Nephron (organoid): ENCODE measurements around the gene GMDS.

Source experiments
- H3K27ac Mint-ChIP-seq, 3 experiments: 2 replicates each; pipeline ENCODE4 v1.8.0; 2020; ENCODE audit warnings: mixed read lengths in 3 of 3, mild to moderate bottlenecking in 2 of 3, moderate library complexity in 1 of 3
- H3K27me3 Mint-ChIP-seq: 2 replicates; pipeline ENCODE4 v1.8.0; 2021; ENCODE audit warnings: low read depth, mild to moderate bottlenecking, moderate library complexity, mixed read lengths
- H3K36me3 Mint-ChIP-seq: 2 replicates; pipeline ENCODE4 v1.8.0; 2020; ENCODE audit warnings: low read depth, mixed read lengths
- H3K4me1 Mint-ChIP-seq: 2 replicates; pipeline ENCODE4 v1.8.0; 2020; ENCODE audit warnings: mixed read lengths
- H3K4me3 Mint-ChIP-seq, 3 experiments: 2 replicates each; pipeline ENCODE4 v1.8.0; 2020; ENCODE audit warnings: mild to moderate bottlenecking in 3 of 3, mixed read lengths in 3 of 3, moderate library complexity in 2 of 3
- H3K9me3 Mint-ChIP-seq: 2 replicates; pipeline ENCODE4 v1.8.0; 2020; ENCODE audit warnings: mixed read lengths
- CTCF ChIP-seq, 3 experiments: fragments of 200-600 bp; sonication (generic); IDR thresholded peaks; one replicate each; pipeline ENCODE4 v1.5.0; 2021; ENCODE audit warnings: antibody characterized with exemption in 3 of 3; ENCODE audit not compliant: unreplicated experiment in 3 of 3

GMDS gene

GRCh38 chr6:1593286-1593957, 652.0 kb downstream of the GMDS start:
- peaks cover 40% of the 10 kb centered on the region for H3K27me3 Mint-ChIP-seq
- H3K4me3 Mint-ChIP-seq, result no peak overlapping the region
- no peaks in the 10 kb centered on the region for H3K36me3 Mint-ChIP-seq
- peaks cover 21% of the 10 kb centered on the region for H3K4me1 Mint-ChIP-seq
- no peaks in the 10 kb centered on the region for H3K9me3 Mint-ChIP-seq
- no peak overlapping the region for H3K27ac Mint-ChIP-seq
- TF ChIP-seq CTCF (IDR thresholded peaks at IDR 0.05; ENCODE audit: unreplicated experiment in 3 of 3), result no peak

GRCh38 chr6:1592852-1593251, 652.6 kb downstream of the GMDS start:
- no peak overlapping the region for H3K4me3 Mint-ChIP-seq
- no peak overlapping the region for H3K27ac Mint-ChIP-seq
- H3K9me3 Mint-ChIP-seq, result no peaks in the 10 kb centered on the region
- H3K4me1 Mint-ChIP-seq, result peaks cover 20% of the 10 kb centered on the region
- H3K27me3 Mint-ChIP-seq, result peaks cover 34% of the 10 kb centered on the region
- no peak for TF ChIP-seq CTCF (IDR thresholded peaks at IDR 0.05; ENCODE audit: unreplicated experiment in 3 of 3)
- H3K36me3 Mint-ChIP-seq, result no peaks in the 10 kb centered on the region

GRCh38 chr6:1591926-1592325, 653.5 kb downstream of the GMDS start:
- H3K27ac Mint-ChIP-seq, result no peak overlapping the region
- H3K27me3 Mint-ChIP-seq, result peaks cover 28% of the 10 kb centered on the region
- H3K4me1 Mint-ChIP-seq, result peaks cover 10% of the 10 kb centered on the region
- peaks cover 3% of the 10 kb centered on the region for H3K9me3 Mint-ChIP-seq
- no peak for TF ChIP-seq CTCF (IDR thresholded peaks at IDR 0.05; ENCODE audit: unreplicated experiment in 3 of 3)
- H3K36me3 Mint-ChIP-seq, result no peaks in the 10 kb centered on the region
- H3K4me3 Mint-ChIP-seq, result no peak overlapping the region

- no peaks in the 10 kb centered on the region for H3K36me3 Mint-ChIP-seq
- peaks cover 3% of the 10 kb centered on the region for H3K4me1 Mint-ChIP-seq
- no peak for TF ChIP-seq CTCF (IDR thresholded peaks at IDR 0.05; ENCODE audit: unreplicated experiment in 3 of 3)
- H3K27me3 Mint-ChIP-seq, result peaks cover 21% of the 10 kb centered on the region
- H3K4me3 Mint-ChIP-seq, result no peak overlapping the region
- H3K9me3 Mint-ChIP-seq, result peaks cover 3% of the 10 kb centered on the region
- H3K27ac Mint-ChIP-seq, result no peak overlapping the region
These were observed 654.2 kb downstream of the GMDS start for GRCh38 chr6:1591243-1591642.

- H3K4me3 Mint-ChIP-seq, result no peak overlapping the region
- H3K9me3 Mint-ChIP-seq, result peaks cover 3% of the 10 kb centered on the region
- peaks cover 18% of the 10 kb centered on the region for H3K27me3 Mint-ChIP-seq
- H3K27ac Mint-ChIP-seq, result no peak overlapping the region
- TF ChIP-seq CTCF (IDR thresholded peaks at IDR 0.05; ENCODE audit: unreplicated experiment in 3 of 3), result no peak
- no peaks in the 10 kb centered on the region for H3K36me3 Mint-ChIP-seq
- no peaks in the 10 kb centered on the region for H3K4me1 Mint-ChIP-seq
These were observed 654.8 kb downstream of the GMDS start for GRCh38 chr6:1590580-1590979.

- H3K36me3 Mint-ChIP-seq, result no peaks in the 10 kb centered on the region
- H3K4me1 Mint-ChIP-seq, result no peaks in the 10 kb centered on the region
- TF ChIP-seq CTCF (IDR thresholded peaks at IDR 0.05; ENCODE audit: unreplicated experiment in 3 of 3), result no peak
- peaks cover 14% of the 10 kb centered on the region for H3K27me3 Mint-ChIP-seq
- H3K27ac Mint-ChIP-seq, result no peak overlapping the region
- H3K4me3 Mint-ChIP-seq, result no peak overlapping the region
- peaks cover 4% of the 10 kb centered on the region for H3K9me3 Mint-ChIP-seq
These were observed 656.2 kb downstream of the GMDS start for GRCh38 chr6:1589208-1589607.
